Thyroid gland (tissue), 4 donors: ENCODE data around the gene CNOT11.

Source experiments
- CTCF ChIP-seq, 6 experiments: fragments of 200-600 bp in 3 of 6; fragments of 450-650 bp in 3 of 6; sonication (generic) in 3 of 6; IDR thresholded peaks; one replicate each; pipeline ENCODE4 v1.5.1; 2016 to 2019; ENCODE audit warnings: antibody characterized with exemption in 6 of 6, mild to moderate bottlenecking in 2 of 6, inconsistent platforms in 1 of 6, moderate library complexity in 1 of 6
- POLR2A ChIP-seq, 2 donors: fragments of 450-650 bp; IDR thresholded peaks; one replicate each; pipeline ENCODE4 v1.6.1; 2017; ENCODE audit warnings: antibody characterized with exemption in 2 of 2, mild to moderate bottlenecking in 2 of 2, moderate library complexity in 1 of 2

- peak; percentile 69 to 95 for TF ChIP-seq POLR2A (IDR thresholded peaks at IDR 0.05)
- peak in 2 of 6 experiments; percentile 29 to 32 for TF ChIP-seq CTCF (IDR thresholded peaks at IDR 0.05)
Observed at GRCh38 chr2:101308432-101309210, 55.9 kb downstream of the CNOT11 start, which contains the start of gene RNF149.
